Cardiac fibroblast (primary cell): ENCODE measurements around the gene PARK7.

Experiments used
- DNase-seq, 2 donors: peaks; one replicate each; pipeline versions ENCODE4 v3.0.0 to v3.0.0-alpha.2; 2010; ENCODE audit warnings: low read depth in 2 of 2
- H3K4me3 ChIP-seq, 2 donors: replicated peaks in 1 of 2; 1 replicate in 1 of 2; 2 replicates in 1 of 2; pipeline ENCODE4 v1.5.1; 2011; ENCODE audit warnings: low read depth in 2 of 2, low read length in 2 of 2, mild to moderate bottlenecking in 2 of 2, moderate library complexity in 1 of 2
- TF ChIP-seq, protein P1 (sequence below): IDR thresholded peaks from one replicate; pipeline ENCODE4 v1.5.1; 2011; ENCODE audit warnings: low read depth, mild to moderate bottlenecking, low read length, inconsistent platforms

Gene PARK7

DNA sequence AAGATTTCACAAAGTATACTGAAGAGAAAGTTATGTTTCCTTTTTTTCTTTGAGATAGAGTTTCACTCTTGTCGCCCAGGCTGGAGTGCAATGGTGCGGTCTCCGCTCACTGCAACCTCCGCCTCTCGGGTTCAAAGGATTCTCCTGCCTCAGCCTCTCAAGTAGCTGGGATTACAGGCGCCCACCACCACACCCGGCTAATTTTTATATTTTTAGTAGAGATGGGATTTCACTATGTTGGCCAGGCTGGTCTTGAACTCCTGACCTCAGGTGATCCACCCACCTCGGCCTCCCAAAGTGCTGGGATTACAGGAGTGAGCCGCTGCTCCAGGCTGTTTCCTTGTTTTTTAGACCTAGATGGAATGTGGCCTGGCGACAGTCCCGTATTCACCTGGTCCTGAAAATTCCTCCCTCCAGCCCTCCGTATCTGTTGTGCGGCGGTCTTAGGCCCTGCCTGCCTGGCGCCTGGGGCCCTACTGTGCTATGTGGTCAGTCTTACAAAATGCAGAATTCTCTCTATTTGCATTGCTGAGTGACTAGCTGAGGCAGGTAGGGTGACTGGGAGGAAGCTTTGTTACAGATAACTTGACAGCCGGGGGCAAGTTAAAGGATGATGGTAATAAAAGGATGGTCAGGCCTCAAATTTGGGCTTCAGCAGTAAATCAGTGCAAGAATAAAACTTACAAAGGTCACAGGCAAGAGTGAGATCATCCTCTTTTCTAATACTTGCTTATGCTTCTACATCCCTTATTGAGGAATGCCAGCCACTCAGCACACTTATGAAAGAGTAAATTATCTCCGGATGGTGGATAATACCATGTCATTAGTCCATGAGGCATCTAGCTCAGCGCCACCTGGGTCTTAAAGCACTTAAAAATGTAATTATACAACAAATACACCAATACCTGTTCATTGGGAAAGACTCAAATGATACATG, 30.3 kb downstream of the PARK7 start:
- H3K4me3 ChIP-seq: no peak overlapping the region
- DNase-seq: no peak
- TF ChIP-seq, protein P1, sequence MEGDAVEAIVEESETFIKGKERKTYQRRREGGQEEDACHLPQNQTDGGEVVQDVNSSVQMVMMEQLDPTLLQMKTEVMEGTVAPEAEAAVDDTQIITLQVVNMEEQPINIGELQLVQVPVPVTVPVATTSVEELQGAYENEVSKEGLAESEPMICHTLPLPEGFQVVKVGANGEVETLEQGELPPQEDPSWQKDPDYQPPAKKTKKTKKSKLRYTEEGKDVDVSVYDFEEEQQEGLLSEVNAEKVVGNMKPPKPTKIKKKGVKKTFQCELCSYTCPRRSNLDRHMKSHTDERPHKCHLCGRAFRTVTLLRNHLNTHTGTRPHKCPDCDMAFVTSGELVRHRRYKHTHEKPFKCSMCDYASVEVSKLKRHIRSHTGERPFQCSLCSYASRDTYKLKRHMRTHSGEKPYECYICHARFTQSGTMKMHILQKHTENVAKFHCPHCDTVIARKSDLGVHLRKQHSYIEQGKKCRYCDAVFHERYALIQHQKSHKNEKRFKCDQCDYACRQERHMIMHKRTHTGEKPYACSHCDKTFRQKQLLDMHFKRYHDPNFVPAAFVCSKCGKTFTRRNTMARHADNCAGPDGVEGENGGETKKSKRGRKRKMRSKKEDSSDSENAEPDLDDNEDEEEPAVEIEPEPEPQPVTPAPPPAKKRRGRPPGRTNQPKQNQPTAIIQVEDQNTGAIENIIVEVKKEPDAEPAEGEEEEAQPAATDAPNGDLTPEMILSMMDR: no peak

DNA sequence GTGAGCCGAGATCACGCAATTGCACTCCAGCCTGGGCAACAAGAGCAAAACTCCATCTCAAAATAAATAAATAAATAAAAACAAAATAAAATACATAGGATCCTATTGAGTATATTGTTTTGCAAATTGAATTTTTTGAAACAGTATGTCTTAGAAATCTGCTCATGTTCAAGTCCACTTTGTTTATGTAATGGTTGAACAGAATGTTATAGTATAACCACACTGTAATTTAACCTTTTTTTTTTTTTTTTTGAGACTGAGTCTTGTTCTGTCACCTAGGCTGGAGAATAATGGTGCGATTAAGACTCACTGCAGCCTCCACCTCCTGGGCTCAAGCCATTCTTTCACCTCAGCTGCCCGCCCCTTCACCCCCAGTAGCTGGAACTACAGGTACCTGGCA, 31.4 kb downstream of the PARK7 start:
- TF ChIP-seq, protein P1: no peak
- no peak overlapping the region for H3K4me3 ChIP-seq
- no peak for DNase-seq

DNA sequence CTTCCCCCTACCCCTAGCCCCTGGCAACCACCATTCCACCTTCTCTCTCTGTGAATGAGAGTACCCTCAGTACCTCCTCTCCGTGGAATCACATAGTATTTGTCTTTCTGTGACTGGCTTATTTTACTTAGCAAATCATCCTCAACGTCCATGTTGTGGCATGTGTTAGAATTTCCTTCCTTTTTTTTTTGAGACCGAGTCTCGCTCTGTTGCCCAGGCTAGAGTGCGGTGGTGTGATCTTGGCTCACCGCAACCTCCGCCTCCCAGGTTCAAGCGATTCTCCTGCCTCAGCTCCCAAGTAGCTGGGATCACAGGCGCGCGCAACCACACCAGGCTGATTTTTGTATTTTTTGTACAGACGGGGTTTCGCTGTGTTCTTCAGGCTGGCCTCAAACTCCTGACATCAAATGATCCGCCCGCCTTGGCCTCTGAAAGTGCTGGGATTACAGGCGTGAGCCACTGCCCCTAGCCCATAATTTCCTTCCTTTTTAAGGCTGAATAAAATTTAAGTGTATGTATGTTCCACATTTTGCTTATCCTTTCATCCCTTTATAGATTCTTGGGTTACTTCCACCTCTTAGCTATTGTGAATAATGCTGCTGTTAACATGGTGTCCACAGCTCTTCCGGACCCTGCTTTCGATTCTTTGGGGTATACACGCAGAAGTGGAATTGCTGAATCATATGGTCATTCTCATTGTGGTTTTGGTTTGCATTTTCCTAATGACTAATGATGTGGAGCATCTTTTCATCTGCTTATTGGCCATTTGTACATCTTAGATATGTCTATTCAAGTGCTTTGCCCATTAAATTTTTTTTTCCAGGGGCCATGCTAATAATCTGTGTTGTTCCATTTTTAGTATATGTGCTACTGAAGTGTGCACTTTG, 32.3 kb downstream of the PARK7 start:
- peak; percentile 51 to 91 for DNase-seq

DNA sequence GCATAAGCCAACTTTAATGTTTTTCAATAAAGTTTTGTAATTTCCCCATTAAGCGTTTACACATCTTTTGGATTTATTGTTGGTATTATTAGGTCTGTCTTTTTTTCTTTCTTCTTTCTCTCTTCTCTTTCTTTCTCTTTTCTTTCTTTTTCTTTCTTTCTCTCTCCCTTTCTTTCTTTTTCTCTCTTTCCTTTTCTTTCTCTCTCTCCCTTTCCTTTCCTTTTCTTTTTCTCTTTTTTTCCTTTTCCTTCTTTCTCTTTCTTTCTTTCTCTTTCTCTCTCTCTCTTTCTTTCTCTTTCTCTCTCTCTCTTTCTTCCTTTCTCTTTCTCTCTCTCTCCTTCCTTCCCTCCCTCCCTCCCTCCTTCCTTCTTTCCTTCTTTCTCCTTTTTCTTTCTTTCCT, 33.3 kb downstream of the PARK7 start:
- no peak for DNase-seq
- H3K4me3 ChIP-seq: no peak overlapping the region
- TF ChIP-seq, protein P1: no peak

More for the DNA sequence above, 32.3 kb downstream of the PARK7 start:
- H3K4me3 ChIP-seq: no peak overlapping the region
- TF ChIP-seq, protein P1: no peak

DNA sequence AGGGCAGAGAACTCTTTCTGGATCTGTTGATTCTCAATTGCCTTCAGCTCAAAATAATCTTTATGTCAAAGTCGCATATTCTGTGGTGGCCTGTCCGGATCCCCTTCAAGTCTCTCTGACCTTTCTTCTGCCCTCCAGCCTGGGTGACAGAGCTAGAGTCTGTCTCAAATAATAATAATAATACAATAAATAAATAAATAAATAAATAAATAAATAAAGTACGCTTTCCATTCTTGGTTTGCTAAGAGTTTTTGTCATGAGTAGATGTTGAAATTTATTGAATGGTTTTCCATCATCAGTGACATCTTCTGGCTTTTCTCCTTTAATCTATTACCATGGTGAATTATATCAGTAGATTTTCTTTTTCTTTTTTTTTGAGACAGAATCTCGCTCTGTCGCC, 33.9 kb downstream of the PARK7 start:
- H3K4me3 ChIP-seq: no peak overlapping the region
- TF ChIP-seq, protein P1: no peak
- no peak for DNase-seq

DNA sequence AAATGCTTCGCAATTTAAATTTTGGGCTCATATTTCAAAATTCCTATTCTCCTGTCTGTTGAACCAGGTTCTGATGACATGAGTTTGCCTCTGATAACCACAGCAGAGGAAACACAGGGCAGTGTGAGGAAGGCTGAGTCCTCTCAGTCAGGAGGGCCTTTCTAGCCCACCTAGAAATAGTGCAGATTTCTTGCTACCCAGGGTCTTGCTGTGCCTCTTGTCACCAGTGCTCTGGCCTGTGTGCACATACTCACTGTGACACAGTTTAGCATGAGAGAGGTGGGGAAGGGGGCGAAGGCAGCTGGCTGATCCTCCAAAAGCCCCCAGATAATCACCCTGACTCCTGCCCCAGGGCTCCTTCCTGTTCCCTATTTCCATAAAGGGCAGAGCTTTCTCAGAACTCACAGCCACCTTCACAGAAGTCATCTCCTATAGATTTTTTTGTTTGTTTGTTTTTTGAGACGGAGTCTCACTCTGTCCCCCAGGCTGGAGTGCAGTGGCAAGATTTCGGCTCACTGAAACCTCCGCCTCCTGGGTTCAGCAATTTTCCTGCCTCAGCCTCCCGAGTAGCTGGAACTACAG, 40.9 kb downstream of the PARK7 start:
- no peak overlapping the region for H3K4me3 ChIP-seq
- TF ChIP-seq, protein P1: no peak
- no peak for DNase-seq
